ENCODE results near the gene TMEM108.

TMEM108 gene

GRCh38 chr3:133055339-133055738 is 17.1 kb downstream of the TMEM108 start:
- no peak for DNase-seq

GRCh38 chr3:133058243-133058642 is 20.1 kb downstream of the TMEM108 start:
- no peak for DNase-seq

DNA sequence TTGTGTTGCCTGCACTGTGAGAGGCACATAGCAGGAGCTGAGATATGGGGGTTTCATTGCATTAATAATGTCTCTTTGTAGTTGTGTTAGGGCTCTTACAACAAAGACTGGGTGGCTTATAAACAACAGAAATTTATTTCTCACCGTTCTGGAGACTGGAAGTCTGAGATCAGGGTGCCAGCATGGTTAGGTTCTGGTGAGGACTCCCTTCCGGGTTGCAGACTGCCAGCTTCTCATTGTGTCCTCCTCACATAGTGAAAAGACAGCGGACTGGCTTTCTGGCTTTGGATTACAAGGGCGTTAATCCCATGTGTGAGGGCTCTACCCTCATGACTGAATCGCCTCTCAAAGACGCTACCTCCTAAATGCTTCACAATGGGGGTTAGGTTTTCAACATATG is 20.6 kb downstream of the TMEM108 start:
- no peak for DNase-seq

GRCh38 chr3:133065193-133065961 is 27.2 kb downstream of the TMEM108 start:
- DNase-seq = no peak

GRCh38 chr3:133066026-133066425 is 27.8 kb downstream of the TMEM108 start:
- DNase-seq = no peak

- DNase-seq = no peak
Measured at GRCh38 chr3:133069556-133070286, 31.5 kb downstream of the TMEM108 start.

GRCh38 chr3:133074977-133075376 is 36.8 kb downstream of the TMEM108 start:
- no peak for DNase-seq

- no peak for DNase-seq
Measured at GRCh38 chr3:133077688-133078087, 39.5 kb downstream of the TMEM108 start.

DNA sequence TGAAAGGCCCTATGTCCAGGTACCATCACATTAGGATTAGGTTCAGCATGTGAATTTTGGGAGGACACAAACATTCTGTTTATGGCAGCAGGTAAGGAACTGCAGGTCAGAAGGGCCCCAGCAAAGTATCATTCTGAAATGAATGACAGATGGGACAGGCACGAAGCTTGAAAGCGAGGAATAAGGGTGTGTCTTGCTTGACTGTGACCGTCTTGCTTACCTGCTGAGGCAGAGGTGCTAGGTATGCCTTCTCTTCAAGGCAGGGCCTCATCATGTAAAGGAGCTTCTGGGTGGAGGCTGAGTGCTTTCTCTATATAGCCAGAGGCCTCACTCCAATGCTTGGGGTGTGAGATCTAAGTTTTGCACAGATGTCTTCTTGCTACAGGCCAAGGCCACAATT is 41.4 kb downstream of the TMEM108 start:
- DNase-seq = no peak

- DNase-seq = no peak
Measured at GRCh38 chr3:133081016-133081415, 42.8 kb downstream of the TMEM108 start.

DNA sequence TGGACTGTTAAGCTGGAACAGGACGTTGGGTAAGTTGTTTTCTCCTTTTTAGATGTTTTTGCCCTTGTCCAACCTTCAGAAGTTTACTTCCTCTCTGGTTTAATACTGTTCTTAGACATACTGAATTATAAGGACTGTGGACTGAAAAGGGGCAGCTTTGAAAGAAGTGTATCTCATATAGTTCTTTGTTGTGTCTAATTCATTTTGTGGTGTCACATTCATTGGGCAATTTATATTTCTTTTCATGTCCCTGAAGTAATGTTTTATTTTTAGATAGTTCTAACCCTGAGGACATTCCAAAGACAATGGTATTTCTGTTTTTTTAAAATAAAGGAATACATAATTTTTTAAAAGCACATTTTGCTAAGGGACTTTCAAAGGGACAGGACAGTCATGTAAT is 45.2 kb downstream of the TMEM108 start:
- DNase-seq = no peak

DNA sequence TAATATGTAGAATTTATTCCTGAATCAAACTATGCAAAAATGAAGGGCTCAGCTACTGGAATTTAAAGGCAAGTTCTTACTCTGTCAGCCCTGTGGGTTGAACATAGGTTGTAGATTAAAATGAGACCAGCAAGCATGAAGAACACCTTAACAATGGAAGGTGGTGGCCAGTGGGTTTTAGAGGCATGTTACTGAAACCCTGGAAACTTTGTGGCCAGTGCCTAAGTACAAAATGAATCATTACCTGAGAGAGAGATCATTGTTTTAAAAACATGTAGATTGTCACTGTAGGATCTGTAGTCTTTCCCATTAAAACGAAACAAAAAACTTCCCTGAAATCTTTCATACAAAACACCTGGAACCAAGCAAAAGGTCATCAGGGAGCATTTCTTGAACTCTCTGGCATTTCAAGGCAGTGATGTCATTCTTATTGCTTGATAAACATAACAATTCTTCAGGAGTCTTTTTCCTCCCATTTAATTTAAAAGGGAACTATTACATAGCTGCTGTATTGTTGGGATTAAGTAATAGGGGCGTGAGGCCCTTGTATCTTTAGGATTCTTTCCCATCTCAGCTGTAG is 51.8 kb downstream of the TMEM108 start:
- no peak for DNase-seq

GRCh38 chr3:133092681-133093080 is 54.5 kb downstream of the TMEM108 start:
- DNase-seq = no peak

DNA sequence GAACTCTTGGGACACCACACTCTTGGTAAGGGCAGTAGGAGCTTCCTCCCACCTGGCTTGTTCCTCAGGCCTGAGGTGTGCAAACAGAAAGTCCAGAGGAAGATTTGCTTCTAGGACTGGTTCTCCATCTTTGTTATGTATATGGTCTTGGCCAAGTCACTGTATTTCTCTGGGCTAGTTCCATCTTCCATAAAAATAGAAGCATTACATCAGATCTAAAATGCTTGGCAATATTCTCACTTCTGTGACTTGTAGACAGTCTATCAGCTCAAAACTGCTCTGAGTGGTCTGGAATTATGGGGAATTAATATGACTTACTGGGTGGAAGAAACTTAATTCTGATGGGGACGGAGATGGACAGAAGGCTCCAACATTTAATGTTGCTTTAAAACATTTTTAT is 55.2 kb downstream of the TMEM108 start:
- no peak for DNase-seq

DNA sequence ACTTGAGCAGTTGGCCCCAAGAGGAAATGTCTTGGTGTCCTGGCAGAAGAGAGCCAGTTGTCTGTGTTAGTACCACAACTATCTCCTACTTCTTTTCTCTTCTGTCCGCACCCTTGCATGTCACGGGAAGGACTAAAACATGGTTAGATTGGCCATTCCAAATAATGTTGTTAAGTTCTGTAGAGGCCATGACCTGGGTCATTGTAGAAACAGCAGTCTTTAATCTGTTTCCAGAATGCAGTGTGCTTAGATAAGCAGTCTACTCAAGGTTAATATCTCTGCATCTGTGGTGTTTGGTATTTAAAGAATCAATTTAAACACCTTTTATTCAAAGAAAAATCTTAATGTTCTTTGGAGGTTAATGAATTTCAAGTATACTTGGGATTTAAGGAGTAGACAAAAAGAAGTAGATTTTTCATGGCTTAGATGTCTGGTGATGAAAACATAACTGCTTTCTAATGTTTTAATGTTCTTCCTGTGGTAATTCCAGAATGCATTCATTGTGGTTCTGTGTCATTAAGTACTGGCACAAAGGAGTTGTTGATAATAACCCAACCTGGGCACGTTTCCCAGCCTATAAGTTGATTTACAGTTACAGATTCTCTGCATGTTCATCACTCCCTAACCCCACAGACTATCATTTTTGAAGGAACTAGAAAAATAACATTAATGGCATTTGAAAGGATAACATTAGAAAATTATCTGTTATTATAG is 58.9 kb downstream of the TMEM108 start:
- DNase-seq = no peak

DNA sequence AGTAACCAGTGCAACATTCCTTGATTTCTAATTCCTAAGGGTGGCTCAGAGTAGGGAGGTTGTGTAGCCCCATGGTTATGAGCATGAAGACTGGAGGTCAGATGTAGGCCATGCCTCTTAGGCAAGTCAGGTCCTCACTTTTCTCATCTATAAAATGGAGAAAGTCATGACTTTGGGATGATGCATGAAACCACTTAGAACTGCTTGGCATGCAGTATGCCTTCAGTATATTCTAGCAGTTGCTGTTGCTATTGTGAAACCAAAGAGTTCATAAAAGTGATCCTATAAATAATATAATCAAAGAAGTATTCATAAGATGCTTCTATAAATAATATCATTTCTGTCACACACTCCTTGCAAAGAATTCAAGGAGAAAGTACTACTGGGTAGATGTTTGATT is 65.5 kb downstream of the TMEM108 start:
- no peak for DNase-seq

DNA sequence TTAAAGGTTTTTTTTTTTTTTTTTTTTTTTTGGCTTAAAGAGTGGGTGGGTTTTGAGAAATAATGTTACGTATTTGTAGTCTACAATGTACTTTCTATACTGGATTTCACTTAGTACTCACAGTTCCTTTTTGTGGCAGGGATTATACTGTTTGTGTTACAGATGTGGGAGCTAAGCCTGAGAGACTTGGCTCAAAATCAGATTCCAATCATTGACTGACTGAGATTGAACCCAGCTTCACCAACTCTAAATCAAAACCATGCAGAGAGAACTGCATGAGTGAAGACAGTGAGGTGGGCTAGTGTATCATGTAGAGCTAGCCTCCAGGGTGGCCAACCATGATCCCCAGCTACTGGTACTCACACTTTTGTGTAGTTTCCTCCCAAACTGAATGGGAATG is 68.0 kb downstream of the TMEM108 start:
- no peak for DNase-seq

- DNase-seq = no peak
Measured at GRCh38 chr3:133112666-133113065, 74.5 kb downstream of the TMEM108 start.

DNA sequence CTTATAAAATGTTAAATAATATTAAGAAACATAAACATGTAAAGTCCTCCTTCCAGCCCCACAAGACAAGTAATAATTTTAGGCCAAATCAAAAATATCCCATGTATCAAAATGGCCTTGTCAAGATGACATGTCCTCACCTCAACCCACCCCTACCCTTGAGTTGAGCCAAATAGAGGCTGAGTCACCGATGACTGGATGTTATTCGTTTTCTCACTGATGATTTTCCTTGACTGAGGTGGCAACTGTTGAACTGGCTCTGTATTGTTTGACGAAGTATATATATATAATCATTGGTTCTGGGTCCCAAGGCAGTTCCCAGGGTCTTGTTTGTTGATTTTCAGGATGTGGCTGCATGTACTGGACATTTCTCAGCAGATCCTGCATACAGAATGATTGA is 75.3 kb downstream of the TMEM108 start:
- DNase-seq = no peak

DNA sequence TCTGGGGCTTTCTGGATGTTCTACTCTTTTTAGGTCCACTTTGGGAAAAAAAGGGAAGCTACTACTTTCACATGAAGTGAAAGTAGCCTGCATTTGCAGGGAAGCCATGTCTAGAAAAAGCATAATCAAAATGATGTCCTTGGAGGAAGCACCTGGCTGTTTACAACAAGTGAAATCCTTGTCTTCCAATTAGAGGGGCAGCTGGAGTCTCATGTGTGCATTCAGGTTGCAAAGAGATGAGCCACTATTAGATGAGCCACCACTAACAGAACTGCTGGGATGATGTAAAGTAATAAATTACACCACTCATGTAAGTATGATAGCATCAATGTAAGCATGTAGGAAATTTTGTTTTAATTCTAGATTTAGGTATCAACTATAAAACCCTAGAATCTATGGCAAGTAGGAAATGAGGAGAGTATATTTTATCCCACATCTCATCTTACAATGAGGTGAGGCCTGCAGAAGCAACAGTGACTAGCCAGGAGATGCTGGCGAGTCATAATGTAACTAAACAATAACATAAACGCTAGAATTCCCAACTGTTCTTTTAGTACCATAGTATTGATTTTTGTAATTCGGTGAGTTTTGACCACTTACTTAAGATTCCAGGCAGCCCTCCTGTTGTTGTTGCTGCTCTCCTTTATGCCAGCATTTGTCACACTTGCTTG is 75.9 kb downstream of the TMEM108 start:
- DNase-seq = no peak

GRCh38 chr3:133115176-133115575 is 77.0 kb downstream of the TMEM108 start:
- DNase-seq = no peak

DNA sequence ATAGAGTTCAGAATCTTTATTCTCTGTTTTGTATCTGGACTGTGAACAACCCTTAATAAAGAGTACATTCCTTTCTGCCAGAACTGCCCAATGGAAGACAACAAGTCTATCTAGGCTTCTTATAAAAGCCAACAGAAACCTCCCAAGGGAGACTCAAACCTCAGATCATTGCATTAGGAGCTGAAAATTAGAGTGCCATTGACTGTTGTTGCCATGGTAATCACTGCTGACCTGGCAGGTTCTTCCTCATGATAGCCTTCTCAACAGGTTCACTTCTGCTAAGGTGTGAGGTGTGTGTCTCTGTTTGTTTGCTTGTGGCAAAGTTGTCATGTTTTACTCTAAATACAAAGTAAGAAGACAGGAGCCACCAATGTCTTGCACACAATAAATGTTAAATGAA is 79.2 kb downstream of the TMEM108 start:
- DNase-seq = no peak

GRCh38 chr3:133119176-133119575 is 81.0 kb downstream of the TMEM108 start:
- no peak for DNase-seq
